Skin of body (tissue), 2 donors: ENCODE measurements around the gene CLEC12A. TPM values are rescaled to one million over a fixed set of nuclear protein-coding genes. Genes with fewer than 3 reads are reported as not detected.
"Not testable (repeated sequence)": the region's sequence is repeated elsewhere in the genome, so short reads cannot be mapped to it uniquely, and the experiment has no call there.

Experiments
- DNase-seq: peaks from one replicate; lab custom pipeline; 2025; lab: John Stamatoyannopoulos, UW
- total RNA-seq: library from RNA; depleted of rRNA; stranded (reverse); fragments of >200 nt; gene quantifications from one replicate; pipeline ENCODE4 v1.2.3, GENCODE V29; 2014

CLEC12A gene
- total RNA-seq, result 7.2 TPM

- peak; percentile 78 for DNase-seq
These were observed at the start of gene CLEC12A for GRCh38 chr12:9971181-9971580. TSS of gene CLEC12A (plus strand) at chr12:9971409. CDS start at chr12:9971597, 188 bp downstream.

DNA sequence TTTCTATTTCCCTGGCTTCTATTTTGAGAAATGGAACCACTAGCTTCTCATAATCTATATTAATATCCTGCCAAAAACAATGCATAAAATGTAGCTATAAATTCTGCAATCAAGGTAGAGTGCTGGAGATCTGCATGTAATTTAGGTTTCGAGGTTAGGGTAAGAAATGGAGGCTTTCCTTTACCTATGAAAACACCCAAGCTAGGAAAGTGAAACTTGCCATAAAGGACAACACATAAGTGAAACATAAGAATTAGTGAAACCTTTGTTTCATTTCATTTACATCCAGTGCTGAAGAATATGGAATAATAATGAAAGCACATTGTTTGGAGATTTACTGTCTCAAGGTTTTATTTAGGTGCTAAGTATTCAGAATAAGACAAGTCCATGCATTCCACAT lies 48.8 kb upstream of the CLEC12A start:
- no peak for DNase-seq

DNA sequence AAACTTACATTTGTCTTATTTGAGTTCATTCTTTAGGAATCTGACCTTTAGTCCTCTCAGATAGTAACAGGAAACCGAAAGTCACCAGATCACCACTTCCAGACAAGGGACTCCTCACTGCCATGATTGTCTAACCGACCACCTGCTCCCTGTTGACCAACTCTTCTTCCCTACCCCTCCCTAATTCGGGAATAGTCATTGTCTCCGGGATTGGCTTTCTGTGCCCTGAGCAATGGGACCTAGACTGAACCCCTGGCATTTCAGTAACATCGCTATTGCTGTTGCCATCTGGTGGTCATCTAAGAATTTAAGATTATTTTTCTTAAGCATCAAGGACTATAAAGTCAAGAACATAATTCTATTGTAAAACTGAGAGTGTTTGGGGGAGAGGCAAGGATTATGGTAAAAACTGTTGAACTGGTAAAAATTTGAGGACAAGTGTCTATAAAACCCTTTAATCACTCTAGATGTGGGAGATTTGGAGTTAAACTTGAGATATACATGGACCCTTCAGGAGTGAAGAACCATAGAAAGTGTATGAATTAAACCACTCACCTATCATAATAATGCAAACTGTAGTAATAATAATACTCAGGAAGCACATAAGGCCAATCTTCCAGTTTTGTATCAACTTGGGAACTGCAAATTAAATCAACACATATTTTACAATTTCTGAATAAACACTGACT lies 45.4 kb upstream of the CLEC12A start:
- peak; percentile 19 for DNase-seq

GRCh38 chr12:9926876-9927275 lies 44.3 kb upstream of the CLEC12A start:
- DNase-seq, result no peak

GRCh38 chr12:9928607-9929006 lies 42.6 kb upstream of the CLEC12A start:
- no peak for DNase-seq

DNA sequence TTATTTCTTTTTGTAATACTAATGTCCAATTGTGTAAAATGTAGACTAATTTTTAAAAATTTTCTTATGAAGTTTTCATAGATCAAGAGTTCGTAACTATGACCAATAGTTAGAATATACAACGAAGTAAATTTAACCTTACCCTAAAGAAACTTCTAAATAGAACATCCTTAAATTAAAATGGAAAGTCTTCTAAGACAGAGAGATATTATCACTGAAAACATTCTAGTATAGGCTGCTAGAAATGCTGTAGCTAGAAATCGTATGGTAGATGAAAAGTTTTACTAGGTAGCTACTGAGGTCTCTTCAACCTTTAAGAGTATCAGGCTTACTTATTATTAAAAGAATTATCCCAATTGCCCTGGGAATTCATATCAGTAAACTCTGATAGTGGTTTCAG lies 40.0 kb upstream of the CLEC12A start:
- DNase-seq, result no peak

DNA sequence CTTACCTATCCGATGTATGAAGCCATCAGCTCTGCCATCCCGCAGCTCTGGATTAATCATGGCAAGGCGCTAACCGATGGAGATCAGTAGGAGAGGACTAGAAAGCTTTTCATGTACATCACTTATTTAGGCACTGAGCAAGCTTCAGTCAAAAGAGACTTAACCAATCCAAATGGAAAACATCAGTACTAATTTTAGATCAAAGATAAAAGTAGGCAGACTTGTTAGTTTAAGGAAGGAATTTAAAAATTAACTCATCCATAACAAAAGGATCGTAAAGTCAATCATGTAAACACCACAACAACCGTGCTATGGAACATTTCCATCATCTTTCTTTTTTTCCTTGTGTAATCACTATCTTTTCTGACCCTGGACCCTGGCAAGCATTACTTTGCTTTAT lies 38.9 kb upstream of the CLEC12A start, which contains the start of gene CLEC2A:
TSS of gene CLEC2A (minus strand) at position 101 of the 400 bp plus-strand sequence. CDS start at position 60, 41 bp downstream.
- DNase-seq, result no peak

DNA sequence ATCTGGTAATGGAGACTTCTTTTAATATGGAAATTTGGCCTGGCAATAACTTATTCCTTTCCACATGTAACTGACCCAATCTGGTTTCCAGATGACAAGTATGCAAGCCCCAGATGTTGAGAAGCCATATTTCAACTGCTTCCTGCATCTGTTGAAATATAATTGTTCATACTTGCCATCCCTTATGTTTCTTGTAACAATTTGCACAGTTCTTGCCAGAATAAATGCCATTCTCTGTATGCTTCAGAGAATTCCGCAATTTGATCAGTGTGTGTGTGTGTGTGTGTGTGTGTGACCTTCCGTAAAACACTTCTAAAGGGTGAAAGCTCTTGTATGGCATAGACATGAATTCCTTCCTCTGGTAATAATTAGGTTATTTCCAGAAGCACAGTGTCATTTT lies 37.3 kb upstream of the CLEC12A start:
- peak; percentile 91 for DNase-seq

GRCh38 chr12:9935026-9935425 lies 36.2 kb upstream of the CLEC12A start:
- peak; percentile 43 for DNase-seq

GRCh38 chr12:9936591-9936990 lies 34.6 kb upstream of the CLEC12A start:
- no peak for DNase-seq

- no peak for DNase-seq
These were observed 30.8 kb upstream of the CLEC12A start for GRCh38 chr12:9940375-9940774.

DNA sequence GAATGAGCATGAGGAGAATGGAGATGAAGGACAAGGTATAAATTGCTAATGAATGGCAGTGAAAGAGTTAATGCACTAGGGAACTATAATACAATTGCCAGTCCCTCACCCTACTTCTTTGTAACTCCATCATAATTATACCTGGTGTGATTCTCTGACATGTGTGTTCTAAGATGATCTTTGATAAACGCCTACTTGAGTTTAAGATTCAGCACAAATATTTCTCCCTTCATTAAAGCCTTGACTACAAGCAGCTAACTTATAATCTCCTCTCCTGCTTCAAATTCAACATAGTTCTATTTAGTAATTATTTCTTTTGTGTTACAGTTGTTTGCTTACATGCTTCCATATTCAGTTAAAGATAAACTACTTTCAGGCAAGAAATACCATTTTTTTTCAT lies 29.4 kb upstream of the CLEC12A start:
- DNase-seq, result no peak

GRCh38 chr12:9943240-9943639 lies 28.0 kb upstream of the CLEC12A start:
- DNase-seq, result no peak

- no peak for DNase-seq
These were observed 26.8 kb upstream of the CLEC12A start for GRCh38 chr12:9944391-9944790.

- DNase-seq, result no peak
These were observed 23.5 kb upstream of the CLEC12A start for GRCh38 chr12:9947674-9948073.

DNA sequence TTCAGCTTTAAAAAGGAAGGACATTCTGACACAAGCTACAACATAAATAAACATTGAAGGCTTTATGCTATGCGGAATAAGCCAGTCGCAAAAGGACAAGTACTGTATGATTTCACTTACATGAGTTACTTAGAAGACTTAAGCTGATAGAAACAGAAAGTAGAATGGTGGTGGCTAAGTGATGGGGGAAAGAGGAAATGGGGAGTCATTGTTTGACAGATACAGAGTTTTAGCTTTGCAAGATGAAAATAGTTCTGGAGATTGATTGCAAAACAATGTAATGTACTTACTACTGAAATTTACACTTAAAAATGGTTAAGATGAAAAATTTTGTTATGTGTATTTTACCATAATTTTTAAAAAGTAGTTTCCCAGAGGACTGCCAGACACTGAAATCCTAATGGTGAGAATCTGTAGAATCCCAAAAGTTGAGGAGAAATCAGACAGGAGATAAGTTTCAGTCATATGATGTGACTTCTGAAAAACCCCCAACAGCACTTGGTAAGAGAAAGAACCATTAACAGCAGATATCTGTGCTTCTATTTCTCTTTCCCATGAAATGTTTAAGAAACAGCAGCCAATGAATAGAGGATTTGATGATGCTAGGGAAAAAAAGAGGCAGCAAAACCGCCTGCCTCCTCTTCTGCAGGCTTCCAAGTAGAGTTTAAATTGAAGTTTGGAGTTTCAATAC lies 22.5 kb upstream of the CLEC12A start:
- no peak for DNase-seq

DNA sequence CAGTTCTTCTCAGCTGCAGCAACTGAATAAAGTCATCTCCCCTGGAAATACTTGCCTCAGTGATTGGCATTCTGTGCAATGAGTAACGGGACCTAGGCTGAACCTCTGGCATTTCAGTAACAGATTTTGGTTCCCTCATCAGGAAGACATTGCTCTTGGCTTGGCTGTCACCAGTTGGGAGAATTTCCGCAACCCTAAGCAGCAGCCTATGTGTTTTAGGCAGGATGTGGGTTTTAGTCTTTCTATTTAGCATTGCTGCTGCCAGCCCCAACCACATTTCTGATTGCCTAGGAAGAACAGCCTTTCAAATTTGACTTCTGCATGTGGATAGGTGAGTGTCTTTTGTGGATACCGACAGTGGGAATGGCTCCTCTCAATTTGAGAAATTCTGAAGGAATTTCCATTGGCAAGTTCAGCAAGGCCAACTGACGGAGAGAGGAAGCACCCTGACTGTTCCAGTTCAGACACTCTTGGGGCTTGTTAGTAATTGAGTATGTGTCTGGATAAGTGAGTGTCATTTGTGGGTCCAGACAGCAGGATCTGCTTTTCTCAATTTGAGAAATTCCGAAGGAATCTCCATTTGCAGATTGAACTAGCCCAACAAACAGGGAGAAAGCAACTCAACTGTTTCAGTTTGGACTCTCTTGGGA lies 20.1 kb upstream of the CLEC12A start:
- no peak for DNase-seq

DNA sequence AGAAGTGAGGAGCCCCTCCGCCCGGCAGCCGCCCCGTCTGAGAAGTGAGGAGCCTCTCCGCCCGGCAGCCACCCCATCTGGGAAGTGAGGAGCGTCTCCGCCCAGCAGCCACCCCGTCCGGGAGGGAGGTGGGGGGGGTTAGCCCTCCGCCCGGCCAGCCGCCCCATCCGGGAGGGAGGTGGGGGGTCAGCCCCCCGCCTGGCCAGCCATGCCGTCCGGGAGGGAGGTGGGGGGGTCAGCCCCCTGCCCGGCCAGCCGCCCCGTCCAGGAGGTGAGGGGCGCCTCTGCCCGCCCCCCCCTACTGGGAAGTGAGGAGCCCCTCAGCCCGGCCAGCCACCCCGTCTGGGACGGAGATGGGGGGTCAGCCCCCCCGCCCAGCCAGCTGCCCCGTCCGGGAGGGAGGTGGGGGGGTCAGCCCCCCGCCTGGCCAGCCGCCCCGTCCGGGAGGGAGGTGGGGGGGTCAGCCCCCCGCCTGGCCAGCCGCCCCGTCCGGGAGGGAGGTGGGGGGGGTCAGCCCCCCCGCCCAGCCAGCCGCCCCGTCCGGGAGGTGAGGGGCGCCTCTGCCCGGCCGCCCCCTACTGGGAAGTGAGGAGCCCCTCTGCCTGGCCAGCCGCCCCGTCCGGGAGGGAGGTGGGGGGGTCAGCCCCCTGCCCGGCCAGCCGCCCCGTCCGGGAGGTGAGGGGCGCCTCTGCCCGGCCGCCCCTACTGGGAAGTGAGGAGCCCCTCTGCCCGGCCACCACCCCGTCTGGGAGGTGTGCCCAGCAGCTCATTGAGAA lies 18.1 kb upstream of the CLEC12A start:
- not testable (repeated sequence) for DNase-seq

- DNase-seq, result no peak
These were observed 13.4 kb upstream of the CLEC12A start for GRCh38 chr12:9957834-9958233.

GRCh38 chr12:9960590-9960989 lies 10.6 kb upstream of the CLEC12A start:
- no peak for DNase-seq

DNA sequence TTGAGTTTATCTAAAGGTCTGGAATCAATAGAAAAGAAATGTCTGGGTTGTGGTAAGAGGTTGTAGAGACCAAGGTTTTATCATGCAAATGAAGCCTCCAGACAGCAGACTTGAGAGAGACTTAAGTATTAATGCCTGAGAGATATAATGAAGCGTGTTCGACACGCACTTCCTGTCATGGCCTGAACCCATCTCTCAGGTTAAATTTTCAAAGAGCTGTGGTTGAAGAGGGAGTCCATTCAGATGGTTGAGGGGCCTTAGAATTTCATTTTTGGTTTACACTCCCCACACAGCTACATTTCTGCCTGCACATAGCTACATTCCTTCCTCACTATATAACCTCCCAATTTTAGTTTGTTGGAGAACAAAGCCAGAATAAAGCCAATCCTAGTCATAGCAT lies 10.1 kb upstream of the CLEC12A start:
- no peak for DNase-seq

DNA sequence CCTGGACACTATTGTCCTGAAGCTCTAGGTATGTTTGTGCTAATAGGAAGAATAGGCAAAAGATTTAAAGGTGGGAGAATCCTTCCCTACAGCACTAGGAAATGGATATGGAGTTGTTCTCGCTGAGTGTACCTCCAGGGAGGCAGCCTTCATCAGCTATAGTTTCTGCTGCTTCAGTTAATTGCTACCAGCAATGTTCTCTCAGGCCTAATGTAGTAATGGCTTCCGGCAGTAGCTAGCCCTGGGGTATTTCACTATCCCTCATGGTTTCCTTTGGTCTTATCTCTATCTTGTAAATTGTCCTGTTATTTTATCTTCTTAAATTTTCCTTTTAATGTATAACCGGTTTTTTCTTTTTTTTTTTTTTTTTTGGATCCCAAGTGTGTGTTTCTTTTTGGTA lies 9.3 kb upstream of the CLEC12A start:
- DNase-seq, result no peak
